ENCODE data around the gene PUM2. TPM values are rescaled to one million over a fixed set of nuclear protein-coding genes. Genes with fewer than 3 reads are reported as not detected.

Gene PUM2
- total RNA-seq, 1 experiment from 2014 or later = 117 TPM

GRCh38 chr2:20346565-20347381 is 3.9 kb downstream of the PUM2 start:
- Histone ChIP-seq H3K4me1 (peaks cover 26% of the 10 kb centered on the region), H3K36me3 (ENCODE audit: control insufficient read depth, insufficient read depth, low read length) (no peaks in the 10 kb centered on the region; the same call in 1 of the 2 replicates), H3K9me3 (no peaks in the 10 kb centered on the region), H3K4me3 (ENCODE audit: low read depth, low read length) (no peak overlapping the region), H3K27me3 (replicated peaks; ENCODE audit: control insufficient read depth, insufficient read depth, low read length) (no peaks in the 10 kb centered on the region)
- POLR2A ChIA-PET = interaction anchor here (1.2 kb wide), 1 partner anchor 10 kb away, joined by 3 read pairs; no protein-coding TSS in a partner anchor
- BruUV-seq (replicated peaks) = no TSS peak
- Mint-ChIP-seq H3K9me3 (ENCODE audit: unreplicated experiment) (no peaks in the 10 kb centered on the region), H3K4me3 (ENCODE audit: unreplicated experiment) (peak overlapping the region; percentile 5), H3K36me3 (ENCODE audit: insufficient read depth, unreplicated experiment) (peaks cover 21% of the 10 kb centered on the region), H3K27me3 (ENCODE audit: insufficient read depth, unreplicated experiment) (no peaks in the 10 kb centered on the region), H3K27ac (ENCODE audit: unreplicated experiment) (no peak overlapping the region), H3K4me1 (ENCODE audit: low read depth, unreplicated experiment) (peaks cover 18% of the 10 kb centered on the region)
- no peak for TF ChIP-seq CTCF (IDR thresholded peaks at IDR 0.05; ENCODE audit: insufficient read depth in 1 of 2, low read depth in 1 of 2, low read length in 1 of 2, severe bottlenecking in 1 of 2, unreplicated experiment in 1 of 2)
- peak in 1 of 2 experiments; percentile 7 for DNase-seq
- CTCF ChIA-PET = no interaction called here
- intact Hi-C loops (cut with micrococcal nuclease; ENCODE audit: unreplicated experiment) = no loop called here

GRCh38 chr2:20343128-20343527 is 7.5 kb downstream of the PUM2 start:
- DNase-seq = no peak
- no peaks in the 10 kb centered on the region for H3K9me3 Mint-ChIP-seq (ENCODE audit: unreplicated experiment)
- Histone ChIP-seq H3K36me3 (ENCODE audit: control insufficient read depth, insufficient read depth, low read length) (no peaks in the 10 kb centered on the region; the same call in 1 of the 2 replicates), H3K9me3 (no peaks in the 10 kb centered on the region), H3K27me3 (replicated peaks; ENCODE audit: control insufficient read depth, insufficient read depth, low read length) (no peaks in the 10 kb centered on the region), H3K4me1 (peaks cover 23% of the 10 kb centered on the region), H3K4me3 (ENCODE audit: low read depth, low read length) (no peak overlapping the region)
- POLR2A ChIA-PET = no interaction called here
- CTCF ChIA-PET = interaction anchor here (0.7 kb wide), 1 partner anchor 179 kb away, joined by 3 read pairs; no protein-coding TSS in a partner anchor
- no peak overlapping the region for H3K4me3 Mint-ChIP-seq (ENCODE audit: unreplicated experiment)
- no peak overlapping the region for H3K27ac Mint-ChIP-seq (ENCODE audit: unreplicated experiment)
- intact Hi-C loops (cut with micrococcal nuclease; ENCODE audit: unreplicated experiment) = no loop called here
- peaks cover 25% of the 10 kb centered on the region for H3K4me1 Mint-ChIP-seq (ENCODE audit: low read depth, unreplicated experiment)
- no TSS peak for BruUV-seq (replicated peaks)
- peaks cover 20% of the 10 kb centered on the region for H3K36me3 Mint-ChIP-seq (ENCODE audit: insufficient read depth, unreplicated experiment)
- H3K27me3 Mint-ChIP-seq (ENCODE audit: insufficient read depth, unreplicated experiment) = no peaks in the 10 kb centered on the region
- TF ChIP-seq CTCF (IDR thresholded peaks at IDR 0.05; ENCODE audit: insufficient read depth in 1 of 2, low read depth in 1 of 2, low read length in 1 of 2, severe bottlenecking in 1 of 2, unreplicated experiment in 1 of 2) = no peak

- no TSS peak for BruUV-seq (replicated peaks)
- Histone ChIP-seq H3K4me3 (ENCODE audit: low read depth, low read length) (no peak overlapping the region), H3K4me1 (peaks cover 7% of the 10 kb centered on the region), H3K9me3 (no peaks in the 10 kb centered on the region), H3K27me3 (replicated peaks; ENCODE audit: control insufficient read depth, insufficient read depth, low read length) (no peaks in the 10 kb centered on the region), H3K36me3 (ENCODE audit: control insufficient read depth, insufficient read depth, low read length) (no peaks in the 10 kb centered on the region; the same call in 1 of the 2 replicates)
- Mint-ChIP-seq H3K27me3 (ENCODE audit: insufficient read depth, unreplicated experiment) (no peaks in the 10 kb centered on the region), H3K9me3 (ENCODE audit: unreplicated experiment) (no peaks in the 10 kb centered on the region), H3K27ac (ENCODE audit: unreplicated experiment) (no peak overlapping the region), H3K4me3 (ENCODE audit: unreplicated experiment) (no peak overlapping the region), H3K4me1 (ENCODE audit: low read depth, unreplicated experiment) (peaks cover 7% of the 10 kb centered on the region), H3K36me3 (ENCODE audit: insufficient read depth, unreplicated experiment) (peaks cover 11% of the 10 kb centered on the region)
- CTCF ChIA-PET = no interaction called here
- TF ChIP-seq CTCF (IDR thresholded peaks at IDR 0.05; ENCODE audit: insufficient read depth in 1 of 2, low read depth in 1 of 2, low read length in 1 of 2, severe bottlenecking in 1 of 2, unreplicated experiment in 1 of 2) = no peak
- DNase-seq = no peak
- POLR2A ChIA-PET = no interaction called here
- intact Hi-C loops (cut with micrococcal nuclease; ENCODE audit: unreplicated experiment) = no loop called here
These were observed 11.6 kb downstream of the PUM2 start for GRCh38 chr2:20339012-20339411.

Data from Caco-2 (cell line).